SU-DHL-6 (cell line): ENCODE data around the gene GBA2.

ENCODE experiments used
- H2AFZ ChIP-seq: fragments of 200-600 bp; sonication (generic); 2 replicates; pipeline ENCODE4 v1.6.1; 2014; ENCODE audit warnings: low read depth, mild to moderate bottlenecking, moderate library complexity, mixed read lengths, antibody characterized with exemption, low read length; ENCODE audit not compliant: severe bottlenecking
- H3F3A ChIP-seq: fragments of 200-600 bp; shearing (Covaris generic); 2 replicates; pipeline ENCODE4 v1.6.0; 2016; ENCODE audit warnings: antibody characterized with exemption, mild to moderate bottlenecking; ENCODE audit not compliant: insufficient read depth
- H3K27ac ChIP-seq: fragments of 200-600 bp; sonication (generic); 2 replicates; pipeline ENCODE4 v1.5.1; 2016; ENCODE audit warnings: low read depth, mild to moderate bottlenecking, low read length, moderate library complexity, mixed read lengths
- H3K27me3 ChIP-seq: fragments of 200-600 bp; sonication (generic), shearing (Covaris generic); 2 replicates; pipeline ENCODE4 v1.6.0; 2014; ENCODE audit warnings: mild to moderate bottlenecking, low read length
- H3K36me3 ChIP-seq: fragments of 200-600 bp; sonication (generic); 2 replicates; pipeline ENCODE4 v1.6.1; 2014; ENCODE audit warnings: mild to moderate bottlenecking, low read length, mixed read lengths
- H3K4me2 ChIP-seq: fragments of 300-600, 200-600 bp; shearing (Covaris generic), sonication (generic); 2 replicates; pipeline ENCODE4 v1.6.0; 2014; ENCODE audit warnings: low read length, low read depth, mild to moderate bottlenecking; ENCODE audit not compliant: poor library complexity, severe bottlenecking
- H3K4me3 ChIP-seq: fragments of 200-600 bp; sonication (generic); 2 replicates; pipeline ENCODE4 v1.5.1; 2014; ENCODE audit warnings: antibody characterized with exemption, low read length, mild to moderate bottlenecking, mixed read lengths; ENCODE audit not compliant: insufficient read depth, poor library complexity, severe bottlenecking
- H3K79me2 ChIP-seq: fragments of 200-600 bp; sonication (generic); 2 replicates; pipeline ENCODE4 v1.6.1; 2014; ENCODE audit warnings: mild to moderate bottlenecking, low read length, moderate library complexity; ENCODE audit not compliant: insufficient read depth
- H3K9ac ChIP-seq: fragments of 200-600 bp; sonication (generic); 2 replicates; pipeline ENCODE4 v1.7.0; 2014; ENCODE audit warnings: mild to moderate bottlenecking, low read length
- H3K9me2 ChIP-seq: fragments of 200-600 bp; sonication (generic); replicated peaks from 2 replicates; pipeline ENCODE4 v1.6.1; 2014; ENCODE audit warnings: low read length; ENCODE audit not compliant: insufficient read depth
- H3K9me3 ChIP-seq: fragments of 200-600 bp; sonication (generic); 2 replicates; pipeline ENCODE4 v1.6.1; 2014; ENCODE audit warnings: low read length, mixed read lengths; ENCODE audit not compliant: insufficient read depth
- H4K20me1 ChIP-seq: fragments of 200-600 bp; sonication (generic); 2 replicates; pipeline ENCODE4 v1.6.1; 2014; ENCODE audit warnings: low read depth, mild to moderate bottlenecking, antibody characterized with exemption, low read length, moderate library complexity, mixed read lengths
- EZH2phosphoT487 ChIP-seq: fragments of 200-600 bp; sonication (generic), shearing (Covaris generic); conservative IDR thresholded peaks from 2 replicates; pipeline ENCODE4 v1.6.1; 2018; ENCODE audit warnings: mild to moderate bottlenecking, antibody characterized with exemption, low read length, moderate library complexity, mixed read lengths
- TF ChIP-seq, protein P1 (sequence below): fragments of 200-600 bp; sonication (generic); IDR thresholded peaks from one replicate; pipeline ENCODE4 v1.5.1; 2017; ENCODE audit warnings: antibody characterized with exemption, mild to moderate bottlenecking, low read length, moderate library complexity; ENCODE audit not compliant: insufficient read depth, poor library complexity, severe bottlenecking

The GBA2 gene

DNA sequence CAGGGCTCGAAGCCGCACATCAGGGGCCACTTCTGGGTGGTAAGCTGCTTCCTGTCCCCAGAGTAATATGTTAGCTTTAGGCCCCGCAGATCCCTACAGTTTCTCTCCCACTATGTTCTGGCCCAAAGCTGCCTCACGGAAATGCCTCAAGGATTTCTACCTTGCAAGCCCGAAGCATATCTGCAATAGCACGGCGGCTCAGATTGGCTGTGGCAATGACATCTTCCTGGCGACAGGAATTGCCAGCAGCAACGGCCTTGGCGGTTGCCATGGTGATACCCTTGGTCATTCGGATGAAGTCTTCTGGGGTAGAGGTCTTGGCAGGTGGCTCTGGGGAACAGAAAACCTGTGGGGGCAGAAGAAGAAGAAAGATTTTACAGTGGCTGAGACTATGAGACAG, 49.0 kb downstream of the GBA2 start:
- H3F3A ChIP-seq = no peaks in the 10 kb centered on the region
- no peak overlapping the region for H3K9ac ChIP-seq
- H3K4me2 ChIP-seq = no peak overlapping the region
- no peak for TF ChIP-seq EZH2phosphoT487
- TF ChIP-seq, protein P1, sequence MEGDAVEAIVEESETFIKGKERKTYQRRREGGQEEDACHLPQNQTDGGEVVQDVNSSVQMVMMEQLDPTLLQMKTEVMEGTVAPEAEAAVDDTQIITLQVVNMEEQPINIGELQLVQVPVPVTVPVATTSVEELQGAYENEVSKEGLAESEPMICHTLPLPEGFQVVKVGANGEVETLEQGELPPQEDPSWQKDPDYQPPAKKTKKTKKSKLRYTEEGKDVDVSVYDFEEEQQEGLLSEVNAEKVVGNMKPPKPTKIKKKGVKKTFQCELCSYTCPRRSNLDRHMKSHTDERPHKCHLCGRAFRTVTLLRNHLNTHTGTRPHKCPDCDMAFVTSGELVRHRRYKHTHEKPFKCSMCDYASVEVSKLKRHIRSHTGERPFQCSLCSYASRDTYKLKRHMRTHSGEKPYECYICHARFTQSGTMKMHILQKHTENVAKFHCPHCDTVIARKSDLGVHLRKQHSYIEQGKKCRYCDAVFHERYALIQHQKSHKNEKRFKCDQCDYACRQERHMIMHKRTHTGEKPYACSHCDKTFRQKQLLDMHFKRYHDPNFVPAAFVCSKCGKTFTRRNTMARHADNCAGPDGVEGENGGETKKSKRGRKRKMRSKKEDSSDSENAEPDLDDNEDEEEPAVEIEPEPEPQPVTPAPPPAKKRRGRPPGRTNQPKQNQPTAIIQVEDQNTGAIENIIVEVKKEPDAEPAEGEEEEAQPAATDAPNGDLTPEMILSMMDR = no peak
- peaks cover 20% of the 10 kb centered on the region; the same call in 1 of the 2 replicates for H3K36me3 ChIP-seq
- H3K4me3 ChIP-seq = no peak overlapping the region
- no peaks in the 10 kb centered on the region for H3K27me3 ChIP-seq
- no peaks in the 10 kb centered on the region for H3K9me2 ChIP-seq
- H2AFZ ChIP-seq = no peak overlapping the region
- no peaks in the 10 kb centered on the region for H4K20me1 ChIP-seq
- H3K79me2 ChIP-seq = no peaks in the 10 kb centered on the region
- H3K27ac ChIP-seq = no peak overlapping the region
- H3K9me3 ChIP-seq = no peaks in the 10 kb centered on the region

DNA sequence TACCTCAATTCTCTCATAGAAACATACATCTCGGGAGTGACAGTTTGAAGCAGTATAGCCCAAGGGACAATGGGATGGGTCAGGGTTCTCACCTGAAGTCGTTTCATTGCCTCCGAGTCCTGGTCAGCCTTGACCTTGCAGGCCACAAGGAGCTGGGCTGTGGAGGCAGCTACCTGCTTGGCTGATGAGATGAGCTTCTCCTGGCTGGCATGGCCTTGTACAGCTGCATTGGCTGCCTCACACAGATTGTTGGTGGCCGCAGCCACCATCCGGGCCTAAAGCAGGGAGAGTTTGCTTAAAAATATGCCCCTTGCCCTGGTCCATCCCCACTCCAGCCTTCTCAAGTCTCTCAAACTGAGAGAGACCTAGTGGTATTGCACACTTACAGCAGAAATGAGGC, 50.8 kb downstream of the GBA2 start:
- Histone ChIP-seq H3K27me3 (no peaks in the 10 kb centered on the region), H4K20me1 (no peaks in the 10 kb centered on the region), H3K9me3 (no peaks in the 10 kb centered on the region), H3K36me3 (peaks cover 20% of the 10 kb centered on the region; the same call in 1 of the 2 replicates), H3K79me2 (no peaks in the 10 kb centered on the region), H3K9me2 (no peaks in the 10 kb centered on the region), H3K4me2 (no peak overlapping the region), H3K9ac (no peak overlapping the region), H3F3A (no peaks in the 10 kb centered on the region), H3K27ac (no peak overlapping the region), H3K4me3 (no peak overlapping the region), H2AFZ (no peak overlapping the region)
- TF ChIP-seq, protein P1 = no peak
- no peak for TF ChIP-seq EZH2phosphoT487

DNA sequence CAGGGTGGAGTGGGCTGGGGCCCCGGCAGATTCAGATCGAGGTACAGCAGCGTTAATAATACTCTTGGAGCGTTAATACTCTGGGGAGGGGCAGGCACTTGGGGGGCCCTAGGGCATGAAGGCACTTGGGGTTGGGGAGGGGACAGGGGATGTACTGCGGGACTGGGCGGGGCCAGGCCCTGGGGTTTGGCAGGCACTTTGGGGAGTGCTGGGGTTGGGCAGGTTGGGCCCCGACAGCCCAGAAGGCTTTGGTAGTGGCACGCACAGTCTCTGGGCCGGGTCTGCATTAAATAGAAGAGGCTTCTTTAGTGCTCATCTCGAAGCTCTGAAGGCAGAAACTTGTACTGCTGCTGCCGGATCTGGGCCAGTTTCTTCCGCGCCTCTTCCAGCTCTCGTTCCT, 51.5 kb downstream of the GBA2 start:
- Histone ChIP-seq H3K27me3 (no peaks in the 10 kb centered on the region), H3K27ac (no peak overlapping the region), H2AFZ (no peak overlapping the region), H3K9ac (no peak overlapping the region), H3K79me2 (no peaks in the 10 kb centered on the region), H3K9me2 (no peaks in the 10 kb centered on the region), H3K9me3 (no peaks in the 10 kb centered on the region), H4K20me1 (no peaks in the 10 kb centered on the region), H3K36me3 (peaks cover 20% of the 10 kb centered on the region; the same call in 1 of the 2 replicates), H3K4me2 (no peak overlapping the region), H3K4me3 (no peak overlapping the region), H3F3A (no peaks in the 10 kb centered on the region)
- TF ChIP-seq, protein P1 = no peak
- TF ChIP-seq EZH2phosphoT487 = no peak
